GM12801 (cell line): Measurements from ENCODE around the gene ACTR3.

ENCODE experiments used
- CTCF ChIP-seq: IDR thresholded peaks from one replicate; pipeline ENCODE4 v1.5.1; 2011; ENCODE audit warnings: control low read depth; ENCODE audit not compliant: insufficient read length; ENCODE audit errors: extremely low read depth

ACTR3 gene

GRCh38 chr2:114011713-114012112 lies 121.8 kb downstream of the ACTR3 start:
- TF ChIP-seq CTCF, result no peak
